ENCODE data around the gene IL4. TPM values are rescaled to one million over a fixed set of nuclear protein-coding genes. Genes with fewer than 3 reads are reported as not detected.

IL4 gene
- total and polyA plus RNA-seq, 2 of the 13 experiments (the other 11 are each of a cell fraction or from before 2014, with no cell fraction given), result not detected

- TF ChIP-seq ATAD3A (CRISPR knock-in tag; IDR thresholded peaks at IDR 0.05), result no peak
- no peak for TF ChIP-seq KLF9 (CRISPR knock-in tag; IDR thresholded peaks at IDR 0.05; ENCODE audit: low read depth)
Measured at GRCh38 chr5:132673488-132673887, 301 bp upstream of the IL4 start (continued).

- peak; percentile 73 for ATAC-seq
- 0 out of 2 replicates have a peak, but pooled peaks have one; percentile 33 for TF ChIP-seq MTF2 (CRISPR knock-in tag; IDR thresholded peaks at IDR 0.05; ENCODE audit: borderline replicate concordance)
- TF ChIP-seq ARHGAP35 (CRISPR knock-in tag; IDR thresholded peaks at IDR 0.05; ENCODE audit: borderline replicate concordance), result no peak
- Histone ChIP-seq H3K79me2 (ENCODE audit: insufficient read depth, low read length) (no peaks in the 10 kb centered on the region), H4K20me1 (ENCODE audit: insufficient read depth, low read length) (no peaks in the 10 kb centered on the region), H3K4me2 (ENCODE audit: low read depth, low read length) (peak overlapping the region; percentile 73), H3K4me1 (ENCODE audit: insufficient read depth, low read length) (peaks cover 27% of the 10 kb centered on the region), H3K36me3 (replicated peaks in 1 of 2; ENCODE audit: control insufficient read depth in 1 of 2, insufficient read depth in 2 of 2, low read length in 2 of 2) (no peaks in the 10 kb centered on the region), H3K27me3 (ENCODE audit: control insufficient read depth in 1 of 2, insufficient read depth in 2 of 2, low read length in 2 of 2) (peaks cover 1 to 11% of the 10 kb centered on the region in 2 experiments; a peak in 3 of 5 replicates), H2AFZ (ENCODE audit: low read length) (peak overlapping the region; percentile 72), H3K27ac (ENCODE audit: extremely low read length, insufficient read depth, low read length) (no peak overlapping the region), H3K4me3 (replicated peaks in 1 of 3; ENCODE audit: insufficient read depth in 1 of 3, low read depth in 2 of 3, low read length in 3 of 3) (peak overlapping the region in 2 of 3 experiments; percentile 23 to 36; a peak in 3 of 6 replicates), H3K9me3 (ENCODE audit: low read length) (no peaks in the 10 kb centered on the region), H3K9ac (ENCODE audit: insufficient read depth, low read depth, low read length) (no peak overlapping the region; the same call in 1 of the 2 replicates)
- peak; percentile 24 for DNase-seq (ENCODE audit: low spot score)
- ChIA-PET CTCF (ENCODE audit: low intra/inter-chr PET ratio, low total read pairs) (no interaction called here), POLR2A (no interaction called here)
- intact Hi-C loops (cut with micrococcal nuclease; ENCODE audit: unreplicated experiment) (loop anchor here (5.0 to 10.0 kb wide), 2 partner anchors 60 to 288 kb away; no protein-coding TSS in a partner anchor), in situ Hi-C loops (cut with HindIII; ENCODE audit: extremely low pct_ligation_motif_present, low pct_unique_long_range_greater_than_20kb) (loop anchor here (25.0 kb wide), 1 partner anchor 288 kb away; no protein-coding TSS in a partner anchor)
- FAIRE-seq, result no peak
- no TSS peak for BruUV-seq (replicated peaks)
- 8% methylated on average over 12 of the region's 13 CpGs for WGBS (ENCODE audit: low lambda C conversion rate)
Measured at GRCh38 chr5:132674671-132675506, 1.1 kb downstream of the IL4 start.

Measured in HepG2 (cell line).